ENCODE results near the gene SINHCAF.
A peak's percentile ranks its signal among the peaks of the same experiment; 100 is the strongest.
"Not testable (repeated sequence)": the region's sequence is repeated elsewhere in the genome, so short reads cannot be mapped to it uniquely, and the experiment has no call there.

The SINHCAF gene

GRCh38 chr12:31238333-31238732 is 87.6 kb downstream of the SINHCAF start:
- not testable (repeated sequence) for H3K4me3 ChIP-seq (ENCODE audit: low read length); H3K9ac ChIP-seq (ENCODE audit: low read length); DNase-seq (ENCODE audit: low read depth); H3K36me3 ChIP-seq (ENCODE audit: control insufficient read depth, insufficient read depth, low read length, severe bottlenecking); H3K9me3 ChIP-seq (ENCODE audit: control insufficient read depth, low read length); H3K4me1 ChIP-seq (ENCODE audit: control insufficient read depth, insufficient read depth, low read length)
- H3K27me3 ChIP-seq (replicated peaks; ENCODE audit: control insufficient read depth, insufficient read depth, low read length), result peaks cover 69% of the 10 kb centered on the region

GRCh38 chr12:31236998-31237637 is 88.8 kb downstream of the SINHCAF start:
- Histone ChIP-seq H3K4me1 (ENCODE audit: control insufficient read depth, insufficient read depth, low read length) (no peaks in the 10 kb centered on the region), H3K27me3 (replicated peaks; ENCODE audit: control insufficient read depth, insufficient read depth, low read length) (peaks cover 81% of the 10 kb centered on the region), H3K4me3 (ENCODE audit: low read length) (no peak overlapping the region), H3K9me3 (ENCODE audit: control insufficient read depth, low read length) (peaks cover 2% of the 10 kb centered on the region), H3K9ac (ENCODE audit: low read length) (no peak overlapping the region), H3K36me3 (ENCODE audit: control insufficient read depth, insufficient read depth, low read length, severe bottlenecking) (no peaks in the 10 kb centered on the region)
- no peak for DNase-seq (ENCODE audit: low read depth)

- no peak for DNase-seq (ENCODE audit: low read depth)
- Histone ChIP-seq H3K27me3 (replicated peaks; ENCODE audit: control insufficient read depth, insufficient read depth, low read length) (peaks cover 81% of the 10 kb centered on the region), H3K4me3 (ENCODE audit: low read length) (no peak overlapping the region), H3K36me3 (ENCODE audit: control insufficient read depth, insufficient read depth, low read length, severe bottlenecking) (no peaks in the 10 kb centered on the region), H3K4me1 (ENCODE audit: control insufficient read depth, insufficient read depth, low read length) (no peaks in the 10 kb centered on the region), H3K9me3 (ENCODE audit: control insufficient read depth, low read length) (peaks cover 13% of the 10 kb centered on the region), H3K9ac (ENCODE audit: low read length) (no peak overlapping the region)
Observed at GRCh38 chr12:31235868-31236395, 90.0 kb downstream of the SINHCAF start.

- Histone ChIP-seq H3K4me1 (ENCODE audit: control insufficient read depth, insufficient read depth, low read length) (no peaks in the 10 kb centered on the region), H3K36me3 (ENCODE audit: control insufficient read depth, insufficient read depth, low read length, severe bottlenecking) (no peaks in the 10 kb centered on the region), H3K9me3 (ENCODE audit: control insufficient read depth, low read length) (peaks cover 20% of the 10 kb centered on the region), H3K4me3 (ENCODE audit: low read length) (no peak overlapping the region), H3K9ac (ENCODE audit: low read length) (no peak overlapping the region), H3K27me3 (replicated peaks; ENCODE audit: control insufficient read depth, insufficient read depth, low read length) (peaks cover 74% of the 10 kb centered on the region)
- DNase-seq (ENCODE audit: low read depth), result peak; percentile 67
Observed at GRCh38 chr12:31234955-31235867, 90.7 kb downstream of the SINHCAF start.

- Histone ChIP-seq H3K36me3 (ENCODE audit: control insufficient read depth, insufficient read depth, low read length, severe bottlenecking) (no peaks in the 10 kb centered on the region), H3K4me3 (ENCODE audit: low read length) (no peak overlapping the region), H3K9ac (ENCODE audit: low read length) (no peak overlapping the region), H3K27me3 (replicated peaks; ENCODE audit: control insufficient read depth, insufficient read depth, low read length) (peaks cover 69% of the 10 kb centered on the region), H3K9me3 (ENCODE audit: control insufficient read depth, low read length) (peaks cover 20% of the 10 kb centered on the region), H3K4me1 (ENCODE audit: control insufficient read depth, insufficient read depth, low read length) (peaks cover 7% of the 10 kb centered on the region)
- DNase-seq (ENCODE audit: low read depth), result no peak
Observed at GRCh38 chr12:31234053-31234840, 91.7 kb downstream of the SINHCAF start.

GRCh38 chr12:31233061-31233730 is 92.8 kb downstream of the SINHCAF start:
- Histone ChIP-seq H3K27me3 (replicated peaks; ENCODE audit: control insufficient read depth, insufficient read depth, low read length) (peaks cover 68% of the 10 kb centered on the region), H3K9me3 (ENCODE audit: control insufficient read depth, low read length) (peaks cover 20% of the 10 kb centered on the region), H3K4me3 (ENCODE audit: low read length) (no peak overlapping the region), H3K4me1 (ENCODE audit: control insufficient read depth, insufficient read depth, low read length) (peaks cover 8% of the 10 kb centered on the region), H3K9ac (ENCODE audit: low read length) (no peak overlapping the region), H3K36me3 (ENCODE audit: control insufficient read depth, insufficient read depth, low read length, severe bottlenecking) (no peaks in the 10 kb centered on the region)
- no peak for DNase-seq (ENCODE audit: low read depth)

GRCh38 chr12:31232361-31232965 is 93.5 kb downstream of the SINHCAF start:
- Histone ChIP-seq H3K36me3 (ENCODE audit: control insufficient read depth, insufficient read depth, low read length, severe bottlenecking) (no peaks in the 10 kb centered on the region), H3K4me1 (ENCODE audit: control insufficient read depth, insufficient read depth, low read length) (peaks cover 8% of the 10 kb centered on the region), H3K9me3 (ENCODE audit: control insufficient read depth, low read length) (peaks cover 20% of the 10 kb centered on the region), H3K27me3 (replicated peaks; ENCODE audit: control insufficient read depth, insufficient read depth, low read length) (peaks cover 60% of the 10 kb centered on the region), H3K9ac (ENCODE audit: low read length) (no peak overlapping the region), H3K4me3 (ENCODE audit: low read length) (no peak overlapping the region)
- DNase-seq (ENCODE audit: low read depth), result no peak

- Histone ChIP-seq H3K4me3 (ENCODE audit: low read length) (no peak overlapping the region), H3K36me3 (ENCODE audit: control insufficient read depth, insufficient read depth, low read length, severe bottlenecking) (no peaks in the 10 kb centered on the region), H3K27me3 (replicated peaks; ENCODE audit: control insufficient read depth, insufficient read depth, low read length) (peaks cover 54% of the 10 kb centered on the region), H3K9me3 (ENCODE audit: control insufficient read depth, low read length) (peaks cover 20% of the 10 kb centered on the region), H3K4me1 (ENCODE audit: control insufficient read depth, insufficient read depth, low read length) (peaks cover 8% of the 10 kb centered on the region), H3K9ac (ENCODE audit: low read length) (no peak overlapping the region)
- DNase-seq (ENCODE audit: low read depth), result no peak
Observed at GRCh38 chr12:31231611-31232360, 94.2 kb downstream of the SINHCAF start.

Data from adipocyte (in vitro differentiated cells).